ENCODE measurements around the gene FAM107B.

DNA sequence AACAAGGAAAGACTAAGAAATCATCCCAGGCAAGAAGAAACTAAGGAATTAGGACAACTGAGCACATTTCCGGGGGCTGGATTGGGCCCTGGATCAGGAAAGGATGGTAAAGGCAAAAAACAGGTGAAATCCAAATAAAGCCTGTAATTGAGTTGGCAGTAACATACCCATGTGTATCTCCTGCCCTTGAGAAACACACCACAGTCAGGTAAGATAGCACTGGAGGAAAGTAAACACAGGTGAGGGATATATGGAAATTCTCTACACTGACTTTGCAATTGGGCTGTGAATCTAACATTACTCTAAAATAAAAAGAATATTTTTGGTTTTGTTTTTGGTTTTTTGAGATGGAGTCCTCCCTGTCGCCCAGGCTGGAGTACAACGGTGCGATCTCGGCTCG lies 303.8 kb downstream of the FAM107B start:
- TF ChIP-seq, protein P1, sequence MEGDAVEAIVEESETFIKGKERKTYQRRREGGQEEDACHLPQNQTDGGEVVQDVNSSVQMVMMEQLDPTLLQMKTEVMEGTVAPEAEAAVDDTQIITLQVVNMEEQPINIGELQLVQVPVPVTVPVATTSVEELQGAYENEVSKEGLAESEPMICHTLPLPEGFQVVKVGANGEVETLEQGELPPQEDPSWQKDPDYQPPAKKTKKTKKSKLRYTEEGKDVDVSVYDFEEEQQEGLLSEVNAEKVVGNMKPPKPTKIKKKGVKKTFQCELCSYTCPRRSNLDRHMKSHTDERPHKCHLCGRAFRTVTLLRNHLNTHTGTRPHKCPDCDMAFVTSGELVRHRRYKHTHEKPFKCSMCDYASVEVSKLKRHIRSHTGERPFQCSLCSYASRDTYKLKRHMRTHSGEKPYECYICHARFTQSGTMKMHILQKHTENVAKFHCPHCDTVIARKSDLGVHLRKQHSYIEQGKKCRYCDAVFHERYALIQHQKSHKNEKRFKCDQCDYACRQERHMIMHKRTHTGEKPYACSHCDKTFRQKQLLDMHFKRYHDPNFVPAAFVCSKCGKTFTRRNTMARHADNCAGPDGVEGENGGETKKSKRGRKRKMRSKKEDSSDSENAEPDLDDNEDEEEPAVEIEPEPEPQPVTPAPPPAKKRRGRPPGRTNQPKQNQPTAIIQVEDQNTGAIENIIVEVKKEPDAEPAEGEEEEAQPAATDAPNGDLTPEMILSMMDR (conservative IDR thresholded peaks at IDR 0.05; ENCODE audit: low read depth, low read length): no peak
- TF ChIP-seq EZH2 (IDR thresholded peaks at IDR 0.05; ENCODE audit: borderline replicate concordance, low read depth, low read length, poor library complexity, severe bottlenecking): no peak
